Panc1 (cell line): ENCODE data around the gene RCBTB2. TPM values are rescaled to one million over a fixed set of nuclear protein-coding genes. Genes with fewer than 3 reads are reported as not detected.

Experiments
- ATAC-seq: fragments of 200-7000 bp; cut with Tn5 transposase; 2 replicates; pipeline ENCODE4 v1.9.1; 2020; ENCODE audit warnings: mild to moderate bottlenecking, moderate library complexity
- BruUV-seq: library from RNA; stranded (reverse); fragments of 400-500 nt; replicated peaks from 2 replicates; lab custom pipeline; 2021; lab: Mats Ljungman, UMichigan
- CTCF ChIA-PET: fragments of 300-600 bp; sonication (Branson Sonifier 250); formaldehyde crosslinking; loops from one replicate; lab custom pipeline; 2022; ENCODE audit warnings: antibody characterized with exemption; lab: Charles Lee
- POLR2A ChIA-PET: fragments of 300-600 bp; sonication (Branson Sonifier 250); formaldehyde crosslinking; loops from one replicate; lab custom pipeline; 2022; ENCODE audit warnings: antibody characterized with exemption; lab: Charles Lee
- DNase-seq: peaks from one replicate; pipeline ENCODE4 v3.0.0-alpha.2; 2010; ENCODE audit warnings: low read depth, low spot score
- H3K27ac ChIP-seq: 2 replicates; pipeline ENCODE4 v1.5.1; 2011; ENCODE audit warnings: mild to moderate bottlenecking, low read length, inconsistent platforms
- H3K27me3 ChIP-seq: fragments of 200-500 bp; sonication (Bioruptor generic); 2 replicates; pipeline ENCODE4 v1.6.0; 2014; ENCODE audit warnings: low read length, inconsistent platforms; ENCODE audit not compliant: control insufficient read depth, insufficient read depth
- H3K36me3 ChIP-seq: fragments of 200-500 bp; sonication (Bioruptor generic); 2 replicates; pipeline ENCODE4 v1.5.1; 2014; ENCODE audit warnings: inconsistent platforms, mild to moderate bottlenecking, low read length, moderate library complexity; ENCODE audit not compliant: control insufficient read depth, insufficient read depth
- H3K4me1 ChIP-seq: 2 replicates; pipeline ENCODE4 v1.5.1; 2011; ENCODE audit warnings: inconsistent platforms, mild to moderate bottlenecking, low read length, moderate library complexity; ENCODE audit not compliant: control insufficient read depth, insufficient read depth
- H3K4me3 ChIP-seq, 2 experiments: 2 replicates each; pipeline ENCODE4 v1.5.1; 2011 to 2012; ENCODE audit warnings: low read depth in 2 of 2, low read length in 2 of 2, mild to moderate bottlenecking in 2 of 2, inconsistent platforms in 1 of 2, moderate library complexity in 1 of 2
- H3K9me3 ChIP-seq: fragments of 200-500 bp; sonication (Bioruptor generic); 2 replicates; pipeline ENCODE4 v1.5.1; 2014; ENCODE audit warnings: low read depth, mild to moderate bottlenecking, inconsistent platforms, low read length, moderate library complexity; ENCODE audit not compliant: control insufficient read depth, insufficient read depth
- POLR2AphosphoS5 ChIP-seq: IDR thresholded peaks from 2 replicates; pipeline ENCODE4 v1.6.1; 2012; ENCODE audit warnings: mild to moderate bottlenecking, low read depth, low read length, moderate library complexity
- SIN3A ChIP-seq: IDR thresholded peaks from 2 replicates; pipeline ENCODE4 v1.6.1; 2012; ENCODE audit warnings: low read depth, mild to moderate bottlenecking, low read length, moderate library complexity, borderline replicate concordance; ENCODE audit not compliant: insufficient read depth
- TCF7L2 ChIP-seq: IDR thresholded peaks from 2 replicates; pipeline ENCODE4 v1.6.1; 2011; ENCODE audit warnings: mild to moderate bottlenecking, low read depth, low read length, inconsistent platforms
- in situ Hi-C: cut with HindIII; loops from 2 replicates; pipeline ENCODE4 v1.10.0; 2016; ENCODE audit warnings: low sequenced_read_pairs, low pct_unique_long_range_greater_than_20kb
- intact Hi-C: fragments of 100-400 bp; cut with micrococcal nuclease; formaldehyde crosslinking; loops from one replicate; pipeline ENCODE4 v1.10.0; 2022; ENCODE audit not compliant: unreplicated experiment
- total RNA-seq: library from RNA; stranded (reverse); gene quantifications from one replicate; pipeline ENCODE4 v1.2.1, GENCODE V29; 2021; ENCODE audit not compliant: unreplicated experiment
- TF ChIP-seq, protein P1 (sequence below): fragments of 450-650 bp; IDR thresholded peaks from 2 replicates; pipeline ENCODE4 v1.5.1; 2017; ENCODE audit warnings: mild to moderate bottlenecking
- TF ChIP-seq, protein P2 (sequence below), 2 experiments: IDR thresholded peaks; 2 replicates each; pipeline ENCODE4 v1.6.1; 2011 to 2012; ENCODE audit warnings: low read depth in 2 of 2, control low read depth in 1 of 2, low read length in 1 of 2, mild to moderate bottlenecking in 1 of 2, moderate library complexity in 1 of 2; ENCODE audit not compliant: insufficient read depth in 1 of 2

RCBTB2 gene
- total RNA-seq, 1 experiment from 2014 or later: 4.4 TPM

DNA sequence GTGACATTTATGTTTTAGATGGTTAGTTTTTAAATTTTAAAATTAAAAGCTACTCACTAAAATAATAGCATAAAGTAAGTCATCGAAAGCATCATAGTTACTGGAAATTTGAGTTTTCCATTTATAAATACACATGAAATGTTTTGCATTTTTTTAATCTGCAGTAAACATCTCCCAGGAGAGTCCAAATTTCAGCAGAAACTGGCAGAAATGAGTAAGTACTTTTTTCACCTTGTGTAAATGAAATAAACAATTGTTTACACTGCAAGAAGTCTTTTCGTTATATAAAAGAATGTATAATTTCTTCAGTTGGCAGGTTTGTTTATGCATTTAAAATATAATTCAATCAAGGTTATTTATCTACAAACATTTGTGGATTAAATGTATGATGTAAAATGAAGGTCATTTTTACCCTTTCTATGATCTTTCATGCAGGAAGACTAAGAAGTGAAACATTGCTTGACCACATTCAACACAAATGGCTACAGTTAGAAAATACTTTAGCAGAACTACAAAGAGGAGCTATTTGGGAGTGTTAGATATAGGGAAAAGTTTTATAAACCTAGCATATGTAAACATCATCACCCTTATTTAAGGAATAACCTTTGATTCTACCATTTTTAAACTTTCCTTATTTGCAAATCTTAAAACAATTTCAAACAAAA is 55.6 kb downstream of the RCBTB2 start:
- Histone ChIP-seq H3K4me3 (no peak overlapping the region), H3K27me3 (no peaks in the 10 kb centered on the region), H3K4me1 (no peaks in the 10 kb centered on the region), H3K27ac (no peak overlapping the region), H3K36me3 (no peaks in the 10 kb centered on the region; the same call in 1 of the 2 replicates), H3K9me3 (no peaks in the 10 kb centered on the region)
- POLR2A ChIA-PET: no interaction called here
- no TSS peak for BruUV-seq
- no peak for DNase-seq
- intact Hi-C loops (no loop called here), in situ Hi-C loops (no loop called here)
- TF ChIP-seq SIN3A (no peak), POLR2AphosphoS5 (no peak), TCF7L2 (no peak)
- TF ChIP-seq, protein P1, sequence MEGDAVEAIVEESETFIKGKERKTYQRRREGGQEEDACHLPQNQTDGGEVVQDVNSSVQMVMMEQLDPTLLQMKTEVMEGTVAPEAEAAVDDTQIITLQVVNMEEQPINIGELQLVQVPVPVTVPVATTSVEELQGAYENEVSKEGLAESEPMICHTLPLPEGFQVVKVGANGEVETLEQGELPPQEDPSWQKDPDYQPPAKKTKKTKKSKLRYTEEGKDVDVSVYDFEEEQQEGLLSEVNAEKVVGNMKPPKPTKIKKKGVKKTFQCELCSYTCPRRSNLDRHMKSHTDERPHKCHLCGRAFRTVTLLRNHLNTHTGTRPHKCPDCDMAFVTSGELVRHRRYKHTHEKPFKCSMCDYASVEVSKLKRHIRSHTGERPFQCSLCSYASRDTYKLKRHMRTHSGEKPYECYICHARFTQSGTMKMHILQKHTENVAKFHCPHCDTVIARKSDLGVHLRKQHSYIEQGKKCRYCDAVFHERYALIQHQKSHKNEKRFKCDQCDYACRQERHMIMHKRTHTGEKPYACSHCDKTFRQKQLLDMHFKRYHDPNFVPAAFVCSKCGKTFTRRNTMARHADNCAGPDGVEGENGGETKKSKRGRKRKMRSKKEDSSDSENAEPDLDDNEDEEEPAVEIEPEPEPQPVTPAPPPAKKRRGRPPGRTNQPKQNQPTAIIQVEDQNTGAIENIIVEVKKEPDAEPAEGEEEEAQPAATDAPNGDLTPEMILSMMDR: no peak
- TF ChIP-seq, protein P2, sequence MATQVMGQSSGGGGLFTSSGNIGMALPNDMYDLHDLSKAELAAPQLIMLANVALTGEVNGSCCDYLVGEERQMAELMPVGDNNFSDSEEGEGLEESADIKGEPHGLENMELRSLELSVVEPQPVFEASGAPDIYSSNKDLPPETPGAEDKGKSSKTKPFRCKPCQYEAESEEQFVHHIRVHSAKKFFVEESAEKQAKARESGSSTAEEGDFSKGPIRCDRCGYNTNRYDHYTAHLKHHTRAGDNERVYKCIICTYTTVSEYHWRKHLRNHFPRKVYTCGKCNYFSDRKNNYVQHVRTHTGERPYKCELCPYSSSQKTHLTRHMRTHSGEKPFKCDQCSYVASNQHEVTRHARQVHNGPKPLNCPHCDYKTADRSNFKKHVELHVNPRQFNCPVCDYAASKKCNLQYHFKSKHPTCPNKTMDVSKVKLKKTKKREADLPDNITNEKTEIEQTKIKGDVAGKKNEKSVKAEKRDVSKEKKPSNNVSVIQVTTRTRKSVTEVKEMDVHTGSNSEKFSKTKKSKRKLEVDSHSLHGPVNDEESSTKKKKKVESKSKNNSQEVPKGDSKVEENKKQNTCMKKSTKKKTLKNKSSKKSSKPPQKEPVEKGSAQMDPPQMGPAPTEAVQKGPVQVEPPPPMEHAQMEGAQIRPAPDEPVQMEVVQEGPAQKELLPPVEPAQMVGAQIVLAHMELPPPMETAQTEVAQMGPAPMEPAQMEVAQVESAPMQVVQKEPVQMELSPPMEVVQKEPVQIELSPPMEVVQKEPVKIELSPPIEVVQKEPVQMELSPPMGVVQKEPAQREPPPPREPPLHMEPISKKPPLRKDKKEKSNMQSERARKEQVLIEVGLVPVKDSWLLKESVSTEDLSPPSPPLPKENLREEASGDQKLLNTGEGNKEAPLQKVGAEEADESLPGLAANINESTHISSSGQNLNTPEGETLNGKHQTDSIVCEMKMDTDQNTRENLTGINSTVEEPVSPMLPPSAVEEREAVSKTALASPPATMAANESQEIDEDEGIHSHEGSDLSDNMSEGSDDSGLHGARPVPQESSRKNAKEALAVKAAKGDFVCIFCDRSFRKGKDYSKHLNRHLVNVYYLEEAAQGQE (IDR thresholded peaks at IDR 0.05; ENCODE audit: insufficient read depth in 1 of 2, low read depth in 2 of 2, low read length in 1 of 2): no peak
- ATAC-seq: no peak
- CTCF ChIA-PET: no interaction called here

DNA sequence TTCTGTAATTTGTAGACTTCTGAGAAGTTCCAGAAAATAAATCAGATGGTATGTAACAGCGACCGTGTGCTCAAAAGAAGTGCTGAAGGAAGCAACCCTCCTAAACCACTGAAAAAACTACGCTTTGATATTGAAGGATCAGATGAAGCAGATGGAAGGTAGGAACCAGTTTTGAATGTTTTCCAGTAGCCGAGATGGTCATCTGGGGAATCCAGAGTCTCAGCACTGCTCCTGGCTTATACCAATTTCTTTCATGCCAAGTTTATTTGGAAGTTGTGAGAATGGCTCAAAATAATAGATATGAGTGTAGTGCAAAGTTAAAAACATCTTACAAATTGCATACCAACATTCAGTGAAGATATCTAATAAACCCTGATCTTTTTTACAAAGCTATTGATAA is 56.2 kb downstream of the RCBTB2 start:
- no peak for ATAC-seq
- ChIA-PET POLR2A (no interaction called here), CTCF (no interaction called here)
- in situ Hi-C loops (no loop called here), intact Hi-C loops (no loop called here)
- H3K9me3 ChIP-seq: no peaks in the 10 kb centered on the region
- H3K4me1 ChIP-seq: no peaks in the 10 kb centered on the region
- H3K27me3 ChIP-seq: no peaks in the 10 kb centered on the region
- H3K27ac ChIP-seq: no peak overlapping the region
- H3K36me3 ChIP-seq: no peaks in the 10 kb centered on the region; the same call in 1 of the 2 replicates
- no TSS peak for BruUV-seq
- no peak for DNase-seq
- H3K4me3 ChIP-seq: no peak overlapping the region
- no peak for TF ChIP-seq SIN3A
- TF ChIP-seq, protein P2 (IDR thresholded peaks at IDR 0.05; ENCODE audit: insufficient read depth in 1 of 2, low read depth in 2 of 2, low read length in 1 of 2): no peak
